Measurements from ENCODE around the gene ITGA1.

DNA sequence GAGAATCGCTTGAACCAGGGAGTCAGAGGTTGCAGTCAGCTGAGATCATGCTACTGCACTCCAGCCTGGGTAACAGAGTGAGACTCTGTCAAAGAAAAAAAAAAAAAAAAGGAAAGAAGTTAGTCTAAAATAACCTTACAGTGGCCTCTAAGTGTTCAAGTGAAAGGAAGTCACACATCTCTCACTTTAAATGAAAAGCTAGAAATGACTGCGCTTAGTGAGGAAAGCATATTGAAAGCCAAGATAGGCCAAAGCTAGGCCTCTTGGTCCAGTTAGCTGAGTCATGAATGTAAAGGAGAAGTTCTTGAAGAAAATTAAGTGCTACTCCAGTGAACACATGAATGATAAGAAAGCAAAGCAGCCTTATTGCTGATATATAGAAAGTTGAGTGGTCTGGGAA is 38.1 kb downstream of the ITGA1 start:
- TF ChIP-seq CTCF (IDR thresholded peaks at IDR 0.05; ENCODE audit: low read depth, low read length, missing input control), result no peak
- no peak for TF ChIP-seq JUND (IDR thresholded peaks at IDR 0.05)
- no peak for TF ChIP-seq GABPA (IDR thresholded peaks at IDR 0.05 in 1 of 2, conservative IDR thresholded peaks at IDR 0.05 in 1 of 2)
- no peak for TF ChIP-seq ZBTB33 (IDR thresholded peaks at IDR 0.05)
- no peak for TF ChIP-seq RAD21 (IDR thresholded peaks at IDR 0.05)
- TF ChIP-seq MAX (IDR thresholded peaks at IDR 0.05), result no peak
- no peak for TF ChIP-seq TAF1 (conservative IDR thresholded peaks at IDR 0.05)
- TF ChIP-seq EGR1 (IDR thresholded peaks at IDR 0.05; ENCODE audit: low read depth in 2 of 2), result no peak
- no peak for TF ChIP-seq REST (IDR thresholded peaks at IDR 0.05)
- no peak for TF ChIP-seq FOXA1 (IDR thresholded peaks at IDR 0.05)
- TF ChIP-seq SP1 (IDR thresholded peaks at IDR 0.05), result no peak
- no peak for TF ChIP-seq RXRA (IDR thresholded peaks at IDR 0.05)
- TF ChIP-seq YY1 (IDR thresholded peaks at IDR 0.05), result no peak
- TF ChIP-seq NR2F2 (IDR thresholded peaks at IDR 0.05), result no peak

Data from liver (tissue), 3 donors.